Astrocyte (in vitro differentiated cells and primary cell): ENCODE data around the gene IER3. TPM values are rescaled to one million over a fixed set of nuclear protein-coding genes. Genes with fewer than 3 reads are reported as not detected.

Experiments used
- DNase-seq: peaks from one replicate; pipeline ENCODE4 v3.0.0-alpha.2; 2010; ENCODE audit warnings: low read depth
- FAIRE-seq: peaks from 2 replicates; lab custom pipeline; 2011; peaks lifted over from hg19 to GRCh38; lab: Jason Lieb, UNC
- H2AFZ ChIP-seq: 2 replicates; pipeline ENCODE4 v1.6.0; 2012; ENCODE audit warnings: low read depth, low read length, inconsistent platforms
- H3K27ac ChIP-seq: 2 replicates; pipeline ENCODE4 v1.5.1; 2011; ENCODE audit warnings: low read depth, low read length, inconsistent platforms
- H3K27me3 ChIP-seq: 2 replicates; pipeline ENCODE4 v1.6.0; 2011; ENCODE audit warnings: low read length, inconsistent platforms; ENCODE audit not compliant: insufficient read depth
- H3K36me3 ChIP-seq: 2 replicates; pipeline ENCODE4 v1.5.1; 2011; ENCODE audit warnings: low read length, inconsistent platforms; ENCODE audit not compliant: insufficient read depth
- H3K4me1 ChIP-seq: 2 replicates; pipeline ENCODE4 v1.5.1; 2011; ENCODE audit warnings: low read length, inconsistent platforms; ENCODE audit not compliant: insufficient read depth
- H3K4me2 ChIP-seq: 2 replicates; pipeline ENCODE4 v1.6.0; 2012; ENCODE audit warnings: low read length, inconsistent platforms
- H3K4me3 ChIP-seq: 2 replicates; pipeline ENCODE4 v1.5.1; 2011; ENCODE audit warnings: low read depth, mild to moderate bottlenecking, low read length, inconsistent platforms; ENCODE audit not compliant: insufficient read depth
- H3K79me2 ChIP-seq: 2 replicates; pipeline ENCODE4 v1.6.0; 2012; ENCODE audit warnings: mild to moderate bottlenecking, low read length, inconsistent platforms; ENCODE audit not compliant: insufficient read depth
- H3K9ac ChIP-seq: 2 replicates; pipeline ENCODE4 v1.6.0; 2012; ENCODE audit warnings: mild to moderate bottlenecking, low read length, inconsistent platforms
- H3K9me3 ChIP-seq: 2 replicates; pipeline ENCODE4 v1.5.1; 2012; ENCODE audit warnings: low read depth, mild to moderate bottlenecking, low read length, inconsistent platforms; ENCODE audit not compliant: insufficient read depth
- H4K20me1 ChIP-seq: 2 replicates; pipeline ENCODE4 v1.6.0; 2012; ENCODE audit warnings: low read length, inconsistent platforms; ENCODE audit not compliant: insufficient read depth
- H3K27ac Mint-ChIP-seq: one replicate; pipeline ENCODE4 v1.8.0; 2021; ENCODE audit warnings: mild to moderate bottlenecking, mixed read lengths; ENCODE audit not compliant: unreplicated experiment
- H3K27me3 Mint-ChIP-seq: one replicate; pipeline ENCODE4 v1.8.0; 2021; ENCODE audit warnings: low read depth, mixed read lengths; ENCODE audit not compliant: unreplicated experiment
- H3K36me3 Mint-ChIP-seq: one replicate; pipeline ENCODE4 v1.8.0; 2021; ENCODE audit warnings: low read depth, mixed read lengths; ENCODE audit not compliant: unreplicated experiment
- H3K4me1 Mint-ChIP-seq: one replicate; pipeline ENCODE4 v1.8.0; 2021; ENCODE audit warnings: low read depth, mixed read lengths; ENCODE audit not compliant: unreplicated experiment
- H3K4me3 Mint-ChIP-seq: one replicate; pipeline ENCODE4 v1.8.0; 2021; ENCODE audit warnings: mild to moderate bottlenecking, moderate library complexity, mixed read lengths; ENCODE audit not compliant: unreplicated experiment
- H3K9me3 Mint-ChIP-seq: one replicate; pipeline ENCODE4 v1.8.0; 2021; ENCODE audit warnings: mild to moderate bottlenecking, mixed read lengths; ENCODE audit not compliant: unreplicated experiment
- CTCF ChIP-seq: IDR thresholded peaks from 2 replicates; pipeline ENCODE4 v1.5.1; 2011; ENCODE audit warnings: low read depth, mild to moderate bottlenecking, inconsistent platforms, low read length, moderate library complexity; ENCODE audit not compliant: insufficient read depth
- EZH2 ChIP-seq: IDR thresholded peaks from 2 replicates; pipeline ENCODE4 v1.6.1; 2012; ENCODE audit warnings: mild to moderate bottlenecking, low read length, inconsistent platforms; ENCODE audit not compliant: insufficient read depth
- total RNA-seq: library from RNA; stranded (reverse); gene quantifications from 2 replicates; pipeline ENCODE4 v1.2.1, GENCODE V29; 2021

IER3 gene
- total RNA-seq, 1 donor from 2014 or later: 221 TPM

- Histone ChIP-seq H3K79me2 (no peaks in the 10 kb centered on the region), H2AFZ (no peak overlapping the region)
- no peak for FAIRE-seq
These were observed 17.6 kb upstream of the IER3 start for GRCh38 chr6:30761791-30762429.

GRCh38 chr6:30760549-30760948 lies 16.2 kb upstream of the IER3 start:
- Mint-ChIP-seq H3K4me3 (no peak overlapping the region), H3K4me1 (peaks cover 58% of the 10 kb centered on the region), H3K27ac (peak overlapping the region; percentile 99), H3K27me3 (no peaks in the 10 kb centered on the region), H3K9me3 (no peaks in the 10 kb centered on the region), H3K36me3 (no peaks in the 10 kb centered on the region)
- FAIRE-seq (no peak), DNase-seq (no peak)
- Histone ChIP-seq H3K9me3 (no peaks in the 10 kb centered on the region), H4K20me1 (no peaks in the 10 kb centered on the region), H3K27me3 (no peaks in the 10 kb centered on the region), H3K4me2 (no peak overlapping the region), H2AFZ (no peak overlapping the region), H3K36me3 (no peaks in the 10 kb centered on the region), H3K4me1 (peaks cover 24% of the 10 kb centered on the region), H3K9ac (no peak overlapping the region), H3K4me3 (no peak overlapping the region), H3K79me2 (no peaks in the 10 kb centered on the region), H3K27ac (peak overlapping the region; percentile 100)
- TF ChIP-seq CTCF: no peak
- TF ChIP-seq EZH2: no peak

More at GRCh38 chr6:30761791-30762429, 17.6 kb upstream of the IER3 start:
- no peaks in the 10 kb centered on the region for H3K9me3 ChIP-seq
- no peaks in the 10 kb centered on the region for H3K27me3 ChIP-seq
- H3K9ac ChIP-seq: no peak overlapping the region
- peaks cover 30% of the 10 kb centered on the region for H3K4me1 ChIP-seq
- Mint-ChIP-seq H3K27me3 (no peaks in the 10 kb centered on the region), H3K4me1 (peaks cover 58% of the 10 kb centered on the region), H3K36me3 (no peaks in the 10 kb centered on the region), H3K4me3 (no peak overlapping the region), H3K27ac (peak overlapping the region; percentile 79), H3K9me3 (no peaks in the 10 kb centered on the region)
- TF ChIP-seq EZH2: no peak
- no peak for TF ChIP-seq CTCF
- no peak overlapping the region for H3K4me2 ChIP-seq
- no peaks in the 10 kb centered on the region for H3K36me3 ChIP-seq
- no peaks in the 10 kb centered on the region for H4K20me1 ChIP-seq
- peak overlapping the region; percentile 5 for H3K27ac ChIP-seq
- no peak for DNase-seq
- H3K4me3 ChIP-seq: no peak overlapping the region

GRCh38 chr6:30759575-30760239 lies 15.4 kb upstream of the IER3 start:
- no peaks in the 10 kb centered on the region for H3K9me3 Mint-ChIP-seq
- H3K9me3 ChIP-seq: no peaks in the 10 kb centered on the region
- H3K4me1 ChIP-seq: peaks cover 28% of the 10 kb centered on the region
- peak overlapping the region; percentile 100 for H3K27ac ChIP-seq
- no peaks in the 10 kb centered on the region for H4K20me1 ChIP-seq
- H3K27me3 ChIP-seq: no peaks in the 10 kb centered on the region
- TF ChIP-seq EZH2: no peak
- TF ChIP-seq CTCF: no peak
- peak overlapping the region; percentile 99 for H3K27ac Mint-ChIP-seq
- no peak overlapping the region for H2AFZ ChIP-seq
- DNase-seq (peak; percentile 99), FAIRE-seq (peak; percentile 37)
- H3K4me3 ChIP-seq: no peak overlapping the region
- peak overlapping the region; percentile 2 for H3K4me2 ChIP-seq
- no peaks in the 10 kb centered on the region for H3K36me3 Mint-ChIP-seq
- no peaks in the 10 kb centered on the region for H3K27me3 Mint-ChIP-seq
- H3K36me3 ChIP-seq: no peaks in the 10 kb centered on the region
- no peaks in the 10 kb centered on the region for H3K79me2 ChIP-seq
- peak overlapping the region; percentile 30 for H3K4me3 Mint-ChIP-seq
- H3K4me1 Mint-ChIP-seq: peaks cover 51% of the 10 kb centered on the region
- H3K9ac ChIP-seq: peak overlapping the region; percentile 81
